Kidney epithelial cell (primary cell): ENCODE data around the gene JSRP1. TPM values are rescaled to one million over a fixed set of nuclear protein-coding genes. Genes with fewer than 3 reads are reported as not detected.

ENCODE experiments used
- DNase-seq: peaks from one replicate; pipeline ENCODE4 v3.0.0-alpha.2; 2010; ENCODE audit warnings: low read depth
- H3K27me3 ChIP-seq: 2 replicates; pipeline ENCODE4 v1.6.0; 2011; ENCODE audit warnings: low read length; ENCODE audit not compliant: control insufficient read depth, insufficient read depth
- H3K36me3 ChIP-seq: 2 replicates; pipeline ENCODE4 v1.5.1; 2011; ENCODE audit warnings: low read length; ENCODE audit not compliant: control insufficient read depth, insufficient read depth
- H3K4me3 ChIP-seq: 2 replicates; pipeline ENCODE4 v1.5.1; 2011; ENCODE audit warnings: low read depth, mild to moderate bottlenecking, control low read depth, low read length
- CTCF ChIP-seq: IDR thresholded peaks from 2 replicates; pipeline ENCODE4 v1.5.1; 2011; ENCODE audit warnings: mild to moderate bottlenecking, moderate library complexity, low read length, control low read depth, inconsistent platforms; ENCODE audit not compliant: insufficient read depth, poor library complexity, severe bottlenecking
- total RNA-seq: library from RNA; depleted of rRNA; stranded (reverse); fragments of >200 nt; gene quantifications from 2 replicates; pipeline ENCODE4 v1.2.3, GENCODE V29; 2015

Gene JSRP1
- total RNA-seq, 1 donor from 2014 or later = 2.5 TPM

- H3K27me3 ChIP-seq = no peaks in the 10 kb centered on the region
- H3K4me3 ChIP-seq = no peak overlapping the region
- no peak for TF ChIP-seq CTCF
- no peak for DNase-seq
- no peaks in the 10 kb centered on the region for H3K36me3 ChIP-seq
These were observed 15.1 kb downstream of the JSRP1 start for GRCh38 chr19:2240881-2241760.

GRCh38 chr19:2239771-2240770 is 16.1 kb downstream of the JSRP1 start:
- no peak for DNase-seq
- no peak for TF ChIP-seq CTCF
- H3K27me3 ChIP-seq = no peaks in the 10 kb centered on the region
- no peaks in the 10 kb centered on the region for H3K36me3 ChIP-seq
- H3K4me3 ChIP-seq = peak overlapping the region; percentile 27

- no peak for DNase-seq
- Histone ChIP-seq H3K36me3 (no peaks in the 10 kb centered on the region), H3K4me3 (peak overlapping the region; percentile 27), H3K27me3 (no peaks in the 10 kb centered on the region)
- TF ChIP-seq CTCF = no peak
These were observed 17.0 kb downstream of the JSRP1 start for GRCh38 chr19:2239173-2239572.

GRCh38 chr19:2237869-2238153 is 18.4 kb downstream of the JSRP1 start:
- Histone ChIP-seq H3K27me3 (no peaks in the 10 kb centered on the region), H3K36me3 (no peaks in the 10 kb centered on the region), H3K4me3 (peak overlapping the region; percentile 85)
- DNase-seq = no peak
- TF ChIP-seq CTCF = no peak

GRCh38 chr19:2237051-2237868 is 19.0 kb downstream of the JSRP1 start:
- H3K27me3 ChIP-seq = no peaks in the 10 kb centered on the region
- H3K4me3 ChIP-seq = peak overlapping the region; percentile 85
- no peak for DNase-seq
- no peaks in the 10 kb centered on the region for H3K36me3 ChIP-seq
- TF ChIP-seq CTCF = no peak
